Heart left ventricle (tissue), 16 donors: ENCODE measurements around the gene DDN. TPM values are rescaled to one million over a fixed set of nuclear protein-coding genes. Genes with fewer than 3 reads are reported as not detected.
A peak's percentile ranks its signal among the peaks of the same experiment; 100 is the strongest.

ENCODE experiments used
- ATAC-seq, 4 donors: fragments of 200-7000 bp; cut with Tn5 transposase; one replicate each; pipeline ENCODE4 v1.9.1; 2020 to 2022; ENCODE audit warnings: moderate library complexity in 4 of 4, mild to moderate bottlenecking in 3 of 4, moderate number of reproducible peaks in 1 of 4
- DNase-seq, 5 donors: peaks; one replicate each; pipeline ENCODE4 v3.0.0-alpha.2; 2020
- H3K27ac ChIP-seq, 12 donors: fragments of 200-600 bp; sonication (generic) in 4 of 12; one replicate each; pipeline versions ENCODE4 v1.5.0 to v1.8.0; 2016 to 2022; ENCODE audit warnings: mild to moderate bottlenecking in 2 of 12
- H3K27me3 ChIP-seq, 9 donors: fragments of 200-600 bp; sonication (generic) in 2 of 9; one replicate each; pipeline versions ENCODE4 v1.5.1 to v1.8.0; 2016 to 2022; ENCODE audit warnings: mild to moderate bottlenecking in 3 of 9
- H3K36me3 ChIP-seq, 9 donors: fragments of 200-600 bp; sonication (generic) in 2 of 9; one replicate each; pipeline versions ENCODE4 v1.5.0 to v1.8.0; 2018 to 2022; ENCODE audit warnings: mild to moderate bottlenecking in 2 of 9
- H3K4me1 ChIP-seq, 12 donors: fragments of 200-600 bp; sonication (generic) in 4 of 12; one replicate each; pipeline versions ENCODE4 v1.5.0 to v1.8.0; 2016 to 2022; ENCODE audit warnings: mild to moderate bottlenecking in 3 of 12
- H3K4me3 ChIP-seq, 12 donors: fragments of 200-600 bp; sonication (generic) in 4 of 12; one replicate each; pipeline versions ENCODE4 v1.5.0 to v1.8.0; 2017 to 2022; ENCODE audit warnings: mild to moderate bottlenecking in 9 of 12, moderate library complexity in 4 of 12
- H3K9me3 ChIP-seq, 12 donors: fragments of 200-600 bp; sonication (generic) in 4 of 12; one replicate each; pipeline versions ENCODE4 v1.5.0 to v1.8.0; 2016 to 2022; ENCODE audit warnings: mild to moderate bottlenecking in 1 of 12
- POLR2A ChIP-seq, 2 donors: fragments of 450-650 bp; IDR thresholded peaks; one replicate each; pipeline ENCODE4 v1.6.1; 2017; ENCODE audit warnings: antibody characterized with exemption in 2 of 2, mild to moderate bottlenecking in 2 of 2, moderate library complexity in 2 of 2
- WGBS, 4 donors: extraction: QIAGEN DNeasy Blood & Tissue Kit in 2 of 4; methylation state at CpG; one replicate each; pipeline versions ENCODE4 v1.1.5 to v1.1.7; 2013 to 2018; 5-methylcytosine and 5-hydroxymethylcytosine counted together
- intact Hi-C, 10 donors: fragments of 100-400 bp; cut with DNase I; formaldehyde crosslinking; loops; one replicate each; pipeline versions ENCODE4 v1.11.1 to v1.14.2; 2022
- polyA plus RNA-seq, 2 donors: library from polyadenylated mRNA; stranded (reverse); fragments of 200-250 nt; gene quantifications; one replicate each; pipeline ENCODE4 v1.2.3, GENCODE V29; 2013
- total RNA-seq, 9 donors: library from RNA; depleted of rRNA in 2 of 9; stranded (reverse); fragments of >200 nt in 2 of 9; fragmentation: NEBNext Ultra II Directional in 3 of 9; extraction: Animal tissue kit (Norgen Biotek cat#: 25700) in 3 of 9; gene quantifications; one replicate each; pipeline versions ENCODE4 v1.1.0 to v1.2.4, GENCODE V29; 2016 to 2023
- TF ChIP-seq, protein P1 (sequence below), 12 donors: fragments of 200-600 bp; sonication (generic) in 4 of 12; IDR thresholded peaks; one replicate each; pipeline versions ENCODE4 v1.5.0 to v1.8.0; 2018 to 2022; ENCODE audit warnings: antibody characterized with exemption in 12 of 12, mild to moderate bottlenecking in 5 of 12
- donor health status: ischemic (EF 13 %, LVEDD 7.1; RV severe dilation, severe dysfunction).
- donor health status: healthy with polysubstance abuse.
- donor health status: DM: no; HTN: yes; CAD: no.
- donor health status: DM: no; HTN: no; CAD: no.
- donor health status: ischemic (EF 25% LVEDD 6.9; RV normal size, moderate dysfunction).
- donor health status: ischemic (EF 25% LVEDD 5.7; RV mildly dilated, moderate dysfunction).
- donor health status: healthy.
- donor health status: DM: yes; HTN: yes; CAD: no.
- donor health status: ischemic (EF 35%, LVEDD 5.7; RV mildly dilated, moderate dysfunction).
- donor health status: nonischemic (EF 11% LVEDD 7.7; RV severe dilation, severe dysfunction).
- donor health status: DM: yes; HTN: yes; CAD: no.
- donor health status: PGD.
- donor health status: ischemic (EF 29% LVEDD 5.4; RV normal size, mild dysfunction).
- donor health status: nonischemic (EF 23%, LVEDD 6.1; RV moderate dilation, normal function).

The DDN gene
- total and polyA plus RNA-seq, 11 donors: 0.40 to 2.8 (median 0.95) TPM

DNA sequence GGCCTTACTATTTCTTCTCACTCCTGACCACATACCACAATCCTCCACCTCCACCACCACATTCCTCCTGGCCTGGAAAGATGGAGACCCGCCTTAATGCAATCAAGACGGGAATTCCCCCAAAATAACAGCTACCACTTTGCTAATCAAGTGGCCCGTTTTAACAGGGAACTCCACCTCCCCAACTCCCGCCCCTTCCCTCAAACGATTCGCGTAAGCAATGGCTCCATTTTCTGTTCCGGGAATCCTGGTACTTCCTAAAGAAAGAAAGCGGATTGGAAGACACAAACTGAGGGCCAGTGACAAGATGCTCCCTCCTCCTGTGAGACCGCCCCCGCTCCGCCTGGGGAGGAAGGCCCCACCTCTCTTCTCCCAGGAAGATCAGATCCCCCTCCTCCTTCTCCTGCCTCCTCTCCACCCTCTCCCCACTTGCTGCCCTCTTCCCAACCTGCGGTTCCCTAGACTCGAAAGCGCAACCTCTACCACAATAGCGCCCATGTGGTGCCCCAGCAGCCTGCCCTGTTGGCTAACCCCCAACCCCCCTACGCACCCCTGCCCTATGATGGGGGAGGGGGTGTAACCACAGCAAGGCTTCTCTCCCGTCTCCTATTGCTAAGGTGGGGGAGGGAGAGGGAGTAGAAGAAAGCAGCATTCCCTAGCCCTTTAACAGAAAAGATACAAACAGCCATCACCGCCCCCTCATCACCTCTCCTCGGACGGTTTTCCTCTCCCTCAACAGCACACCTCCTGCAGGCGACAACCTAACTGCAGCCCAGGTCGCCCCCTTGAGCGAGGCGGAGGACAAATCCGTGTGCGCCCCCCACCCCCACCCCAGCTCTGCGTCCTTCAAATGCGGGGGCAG is 42.7 kb downstream of the DDN start:
- Histone ChIP-seq H3K36me3 (peaks cover 0 to 25% (median 7%) of the 10 kb centered on the region in 9 donors), H3K4me1 (peaks cover 4 to 39% (median 23%) of the 10 kb centered on the region in 12 donors), H3K9me3 (no peaks in the 10 kb centered on the region), H3K27ac (peak overlapping the region; percentile 23 to 93 (median 84)), H3K27me3 (no peaks in the 10 kb centered on the region), H3K4me3 (peak overlapping the region; percentile 64 to 99 (median 93))
- TF ChIP-seq POLR2A (IDR thresholded peaks at IDR 0.05): no peak
- TF ChIP-seq, protein P1, sequence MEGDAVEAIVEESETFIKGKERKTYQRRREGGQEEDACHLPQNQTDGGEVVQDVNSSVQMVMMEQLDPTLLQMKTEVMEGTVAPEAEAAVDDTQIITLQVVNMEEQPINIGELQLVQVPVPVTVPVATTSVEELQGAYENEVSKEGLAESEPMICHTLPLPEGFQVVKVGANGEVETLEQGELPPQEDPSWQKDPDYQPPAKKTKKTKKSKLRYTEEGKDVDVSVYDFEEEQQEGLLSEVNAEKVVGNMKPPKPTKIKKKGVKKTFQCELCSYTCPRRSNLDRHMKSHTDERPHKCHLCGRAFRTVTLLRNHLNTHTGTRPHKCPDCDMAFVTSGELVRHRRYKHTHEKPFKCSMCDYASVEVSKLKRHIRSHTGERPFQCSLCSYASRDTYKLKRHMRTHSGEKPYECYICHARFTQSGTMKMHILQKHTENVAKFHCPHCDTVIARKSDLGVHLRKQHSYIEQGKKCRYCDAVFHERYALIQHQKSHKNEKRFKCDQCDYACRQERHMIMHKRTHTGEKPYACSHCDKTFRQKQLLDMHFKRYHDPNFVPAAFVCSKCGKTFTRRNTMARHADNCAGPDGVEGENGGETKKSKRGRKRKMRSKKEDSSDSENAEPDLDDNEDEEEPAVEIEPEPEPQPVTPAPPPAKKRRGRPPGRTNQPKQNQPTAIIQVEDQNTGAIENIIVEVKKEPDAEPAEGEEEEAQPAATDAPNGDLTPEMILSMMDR (IDR thresholded peaks at IDR 0.05): peak in 1 of 12 donors; percentile 12
- DNase-seq (peak; percentile 86 to 91 (median 88)), ATAC-seq (peak; percentile 89 to 95 (median 92))
- WGBS, 4 donors: 1 to 5% (median 2%) methylated on average over 22 to 29 of the region's 29 CpGs
- intact Hi-C loops: no loop called here

DNA sequence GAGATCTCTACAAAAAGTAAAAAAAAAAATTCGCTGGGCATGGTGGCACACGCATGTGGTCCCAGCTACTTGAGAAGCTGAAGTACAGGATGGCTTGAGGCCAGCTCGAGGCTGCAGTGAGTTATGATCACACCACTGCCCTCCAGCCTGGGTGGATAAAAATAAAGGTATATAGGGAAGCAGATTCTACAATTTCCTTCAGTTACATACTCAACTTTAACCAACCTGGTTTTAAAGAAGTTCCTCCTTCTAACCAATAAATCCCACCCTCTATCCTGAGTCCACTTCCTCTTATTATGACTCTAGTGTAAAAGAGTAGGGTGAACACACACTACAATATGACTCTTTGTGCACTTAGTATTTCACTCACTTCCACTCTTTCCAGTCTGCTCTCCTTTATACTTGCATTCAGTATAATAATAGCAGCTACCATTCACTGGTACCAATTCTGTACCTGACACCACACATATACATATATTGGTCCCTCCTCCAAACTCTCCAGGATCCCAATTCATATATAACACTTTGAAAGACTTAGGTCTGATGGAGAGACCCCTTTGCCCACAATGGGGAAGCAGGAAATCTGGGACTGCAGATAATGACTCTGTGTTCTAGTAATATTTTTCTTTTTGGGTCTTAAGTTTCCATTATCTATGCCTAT is 44.2 kb downstream of the DDN start:
- H3K27ac ChIP-seq: peak overlapping the region in 1 of 12 donors; percentile 38
- ATAC-seq: no peak
- peak in 1 of 5 donors; percentile 59 for DNase-seq
- peaks cover 4 to 39% (median 23%) of the 10 kb centered on the region in 12 donors for H3K4me1 ChIP-seq
- no peak for TF ChIP-seq POLR2A (IDR thresholded peaks at IDR 0.05)
- TF ChIP-seq, protein P1 (IDR thresholded peaks at IDR 0.05): no peak
- WGBS, 4 donors: 55 to 61% (median 59%) methylated on average over 3 of the region's 3 CpGs
- H3K36me3 ChIP-seq: peaks cover 0 to 32% (median 9%) of the 10 kb centered on the region in 9 donors
- intact Hi-C loops: no loop called here
- H3K27me3 ChIP-seq: no peaks in the 10 kb centered on the region
- no peaks in the 10 kb centered on the region for H3K9me3 ChIP-seq
- no peak overlapping the region for H3K4me3 ChIP-seq

DNA sequence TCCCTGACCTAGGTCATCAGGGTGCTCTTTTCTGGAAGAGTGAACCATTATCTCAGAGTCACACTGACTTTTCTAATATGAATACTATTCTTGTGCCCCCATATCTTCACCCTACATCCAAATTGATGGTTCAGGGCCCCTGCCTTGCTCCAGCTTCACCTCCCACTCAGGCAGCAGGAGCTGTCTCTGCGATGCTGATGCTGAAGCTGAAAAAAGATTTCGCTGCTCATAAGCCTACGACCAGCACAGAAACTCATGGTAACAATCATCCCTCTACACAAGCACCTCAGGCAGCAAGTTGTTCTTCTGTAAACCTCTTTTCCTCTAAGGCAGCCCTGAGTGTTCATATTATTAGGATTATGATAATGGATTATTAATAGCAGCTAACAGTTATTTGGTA is 45.1 kb downstream of the DDN start:
- Histone ChIP-seq H3K36me3 (peaks cover 0 to 40% (median 13%) of the 10 kb centered on the region in 9 donors), H3K27ac (no peak overlapping the region), H3K9me3 (no peaks in the 10 kb centered on the region), H3K4me3 (no peak overlapping the region), H3K27me3 (no peaks in the 10 kb centered on the region), H3K4me1 (peaks cover 4 to 39% (median 23%) of the 10 kb centered on the region in 12 donors)
- DNase-seq: no peak
- intact Hi-C loops: no loop called here
- 87 to 93% (median 89%) methylated on average over 3 of the region's 3 CpGs for WGBS, 4 donors
- TF ChIP-seq, protein P1 (IDR thresholded peaks at IDR 0.05): no peak
- no peak for TF ChIP-seq POLR2A (IDR thresholded peaks at IDR 0.05)
- no peak for ATAC-seq

DNA sequence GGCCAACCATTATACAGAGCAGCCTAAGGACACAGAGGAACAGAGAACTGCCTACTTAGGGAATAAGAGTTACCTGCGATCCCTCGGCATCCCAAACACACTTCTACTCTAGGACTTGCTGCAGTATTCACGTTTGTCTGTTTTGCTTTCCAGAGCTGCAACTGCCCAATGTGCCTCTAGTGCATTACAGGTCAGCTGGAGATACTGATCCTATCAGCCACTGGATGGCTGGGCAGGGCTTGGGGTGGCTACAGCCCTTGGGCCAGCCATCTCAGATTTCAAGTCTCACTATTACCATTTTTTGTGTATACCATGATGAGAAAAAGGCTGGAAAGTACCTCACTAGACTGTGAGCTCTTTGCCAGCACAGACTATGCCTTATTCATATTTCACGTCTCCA is 46.5 kb downstream of the DDN start:
- H3K27me3 ChIP-seq: no peaks in the 10 kb centered on the region
- WGBS, 4 donors: 81 to 93% (median 89%) methylated on average over 4 of the region's 4 CpGs
- DNase-seq (no peak), ATAC-seq (no peak)
- H3K36me3 ChIP-seq: peaks cover 0 to 44% (median 13%) of the 10 kb centered on the region in 9 donors
- intact Hi-C loops: no loop called here
- H3K4me1 ChIP-seq: peaks cover 1 to 36% (median 20%) of the 10 kb centered on the region in 12 donors
- H3K27ac ChIP-seq: no peak overlapping the region
- TF ChIP-seq POLR2A (IDR thresholded peaks at IDR 0.05): no peak
- TF ChIP-seq, protein P1 (IDR thresholded peaks at IDR 0.05): no peak
- no peak overlapping the region for H3K4me3 ChIP-seq
- H3K9me3 ChIP-seq: no peaks in the 10 kb centered on the region
